Measurements from ENCODE around the gene KLHL17.
A peak's percentile ranks its signal among the peaks of the same experiment; 100 is the strongest.

Gene KLHL17

GRCh38 chr1:956636-957035 lies 3.7 kb upstream of the KLHL17 start:
- DNase-seq = no peak
- H3K9me2 ChIP-seq (replicated peaks; ENCODE audit: insufficient read depth, low read length) = no peaks in the 10 kb centered on the region
- no peaks in the 10 kb centered on the region for H3K9me3 ChIP-seq (replicated peaks; ENCODE audit: insufficient read depth, low read length)
- H2AFZ ChIP-seq (ENCODE audit: low read length) = no peak overlapping the region
- H3K27me3 ChIP-seq (replicated peaks; ENCODE audit: insufficient read depth, low read length) = no peaks in the 10 kb centered on the region
- H3K4me2 ChIP-seq (ENCODE audit: low read depth, low read length) = no peak overlapping the region
- H3K4me3 ChIP-seq (ENCODE audit: low read length) = no peak overlapping the region
- no peaks in the 10 kb centered on the region for H4K20me1 ChIP-seq (ENCODE audit: insufficient read depth, low read length)
- no peak overlapping the region for H3K27ac ChIP-seq (ENCODE audit: low read length)
- no peaks in the 10 kb centered on the region for H3F3A ChIP-seq (ENCODE audit: insufficient read depth, low read length)
- no peak for TF ChIP-seq EZH2phosphoT487 (IDR thresholded peaks at IDR 0.05; ENCODE audit: low read length)
- no peak for TF ChIP-seq CTCF (IDR thresholded peaks at IDR 0.05; ENCODE audit: low read length)
- no peak for TF ChIP-seq EZH2 (optimal IDR thresholded peaks at IDR 0.05; ENCODE audit: low read depth, low read length)
- H3K4me1 ChIP-seq (ENCODE audit: low read length) = 0 out of 2 replicates have a peak, but pooled peaks cover 6% of the 10 kb centered on the region
- H3K79me2 ChIP-seq (ENCODE audit: low read length) = peaks cover 38% of the 10 kb centered on the region
- H3K36me3 ChIP-seq (replicated peaks; ENCODE audit: insufficient read depth, low read length) = peaks cover 4% of the 10 kb centered on the region; the same call in 1 of the 2 replicates
- H3K9ac ChIP-seq (ENCODE audit: low read length) = no peak overlapping the region

GRCh38 chr1:958823-959730 lies 1.3 kb upstream of the KLHL17 start, which contains the start of gene NOC2L:
Gene NOC2L (minus strand): TSS chr1:959256. CDS start chr1:959240, 16 bp downstream.
- H3K4me1 ChIP-seq (ENCODE audit: low read length) = 0 out of 2 replicates have a peak, but pooled peaks cover 6% of the 10 kb centered on the region
- peak within 1 kb of the TSS; percentile 85 for H2AFZ ChIP-seq (ENCODE audit: low read length)
- H3K27ac ChIP-seq (ENCODE audit: low read length) = no peak within 1 kb of the TSS

GRCh38 chr1:959731-960362 lies 537 bp upstream of the KLHL17 start:
- H3K4me3 ChIP-seq (ENCODE audit: low read length) = peak overlapping the region; percentile 53
- no peaks in the 10 kb centered on the region for H3K36me3 ChIP-seq (replicated peaks; ENCODE audit: insufficient read depth, low read length)
- no peaks in the 10 kb centered on the region for H3K9me2 ChIP-seq (replicated peaks; ENCODE audit: insufficient read depth, low read length)
- H2AFZ ChIP-seq (ENCODE audit: low read length) = peak overlapping the region; percentile 85
- peak overlapping the region; percentile 50; the same call in 1 of the 2 replicates for H3K9ac ChIP-seq (ENCODE audit: low read length)
- H3F3A ChIP-seq (ENCODE audit: insufficient read depth, low read length) = no peaks in the 10 kb centered on the region
- peaks cover 37% of the 10 kb centered on the region for H3K79me2 ChIP-seq (ENCODE audit: low read length)
- peak overlapping the region; percentile 74; the same call in 1 of the 2 replicates for H3K4me2 ChIP-seq (ENCODE audit: low read depth, low read length)
- TF ChIP-seq EZH2 (optimal IDR thresholded peaks at IDR 0.05; ENCODE audit: low read depth, low read length) = no peak
- no peak for TF ChIP-seq EZH2phosphoT487 (IDR thresholded peaks at IDR 0.05; ENCODE audit: low read length)
- TF ChIP-seq CTCF (IDR thresholded peaks at IDR 0.05; ENCODE audit: low read length) = no peak
- H3K27ac ChIP-seq (ENCODE audit: low read length) = no peak overlapping the region
- no peaks in the 10 kb centered on the region for H3K9me3 ChIP-seq (replicated peaks; ENCODE audit: insufficient read depth, low read length)
- H3K27me3 ChIP-seq (replicated peaks; ENCODE audit: insufficient read depth, low read length) = no peaks in the 10 kb centered on the region
- H3K4me1 ChIP-seq (ENCODE audit: low read length) = 0 out of 2 replicates have a peak, but pooled peaks cover 6% of the 10 kb centered on the region
- no peak for DNase-seq
- H4K20me1 ChIP-seq (ENCODE audit: insufficient read depth, low read length) = no peaks in the 10 kb centered on the region

More at GRCh38 chr1:958823-959730, 1.3 kb upstream of the KLHL17 start, which contains the start of gene NOC2L:
- H4K20me1 ChIP-seq (ENCODE audit: insufficient read depth, low read length) = no peaks in the 10 kb centered on the region
- H3K9me3 ChIP-seq (replicated peaks; ENCODE audit: insufficient read depth, low read length) = no peaks in the 10 kb centered on the region
- no peaks in the 10 kb centered on the region for H3K27me3 ChIP-seq (replicated peaks; ENCODE audit: insufficient read depth, low read length)
- no peaks in the 10 kb centered on the region for H3F3A ChIP-seq (ENCODE audit: insufficient read depth, low read length)
- H3K4me2 ChIP-seq (ENCODE audit: low read depth, low read length) = peak within 1 kb of the TSS; percentile 74
- peak within 1 kb of the TSS; percentile 84 for H3K4me3 ChIP-seq (ENCODE audit: low read length)
- H3K79me2 ChIP-seq (ENCODE audit: low read length) = peaks cover 38% of the 10 kb centered on the region
- H3K9ac ChIP-seq (ENCODE audit: low read length) = peak within 1 kb of the TSS; percentile 89
- peaks cover 3% of the 10 kb centered on the region; the same call in 1 of the 2 replicates for H3K36me3 ChIP-seq (replicated peaks; ENCODE audit: insufficient read depth, low read length)
- DNase-seq = peak; percentile 91
- H3K9me2 ChIP-seq (replicated peaks; ENCODE audit: insufficient read depth, low read length) = no peaks in the 10 kb centered on the region
- no peak for TF ChIP-seq CTCF (IDR thresholded peaks at IDR 0.05; ENCODE audit: low read length)
- TF ChIP-seq EZH2phosphoT487 (IDR thresholded peaks at IDR 0.05; ENCODE audit: low read length) = no peak
- no peak for TF ChIP-seq EZH2 (optimal IDR thresholded peaks at IDR 0.05; ENCODE audit: low read depth, low read length)
